Erythroblast (primary cell): ENCODE data around the gene SIAE.

ENCODE experiments used
- GATA1 ChIP-seq: IDR thresholded peaks from 2 replicates; pipeline ENCODE4 v1.6.1; 2011; ENCODE audit warnings: low read depth, mild to moderate bottlenecking, control low read depth, low read length, moderate library complexity
- POLR2A ChIP-seq: IDR thresholded peaks from 2 replicates; pipeline ENCODE4 v1.6.1; 2011; ENCODE audit warnings: mild to moderate bottlenecking, low read length

DNA sequence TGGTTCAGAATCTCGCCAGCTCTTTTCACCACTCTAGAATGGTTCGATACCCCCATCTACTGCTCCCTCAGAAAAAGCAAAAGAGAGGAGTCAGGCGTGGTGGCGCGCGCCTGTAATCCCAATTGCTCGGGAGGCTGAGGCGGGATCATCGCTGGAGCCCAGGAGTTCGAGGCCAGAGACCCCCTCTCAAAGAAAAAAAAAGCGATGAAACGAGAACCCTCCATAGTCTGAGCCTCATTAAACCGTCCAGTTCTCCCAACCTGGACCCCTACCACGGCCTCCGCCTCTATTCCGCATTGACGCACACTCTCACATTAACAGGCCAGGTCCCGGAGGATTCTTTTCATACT, 604 bp upstream of the SIAE start:
- TF ChIP-seq POLR2A, result no peak
- TF ChIP-seq GATA1, result no peak
